Aorta (tissue), 5 donors: ENCODE results near the gene RND1. TPM values are rescaled to one million over a fixed set of nuclear protein-coding genes. Genes with fewer than 3 reads are reported as not detected.
"Not testable (repeated sequence)": the region's sequence is repeated elsewhere in the genome, so short reads cannot be mapped to it uniquely, and the experiment has no call there.

Source experiments
- ATAC-seq: fragments of 200-7000 bp; cut with Tn5 transposase; one replicate; pipeline ENCODE4 v1.9.1; 2022; ENCODE audit warnings: moderate library complexity; ENCODE audit not compliant: low FRiP score
- DNase-seq, 2 donors: peaks; one replicate each; pipeline ENCODE4 v3.0.0-alpha.2; 2020
- H3K27ac ChIP-seq, 2 donors: one replicate each; pipeline ENCODE4 v1.5.1; 2013; ENCODE audit warnings: low read length in 2 of 2, mild to moderate bottlenecking in 2 of 2, moderate library complexity in 2 of 2, control low read depth in 1 of 2, inconsistent platforms in 1 of 2, low read depth in 1 of 2
- H3K27me3 ChIP-seq, 2 donors: one replicate each; pipeline ENCODE4 v1.6.1; 2013; ENCODE audit warnings: control low read depth in 1 of 2, low read length in 1 of 2, mild to moderate bottlenecking in 1 of 2, moderate library complexity in 1 of 2; ENCODE audit not compliant: insufficient read depth in 2 of 2, control insufficient read depth in 1 of 2
- H3K36me3 ChIP-seq, 2 donors: one replicate each; pipeline ENCODE4 v1.6.1; 2013; ENCODE audit warnings: control low read depth in 1 of 2, low read length in 1 of 2, mild to moderate bottlenecking in 1 of 2; ENCODE audit not compliant: insufficient read depth in 2 of 2, control insufficient read depth in 1 of 2
- H3K4me1 ChIP-seq, 2 donors: one replicate each; pipeline ENCODE4 v1.6.1; 2013; ENCODE audit warnings: low read length in 2 of 2, control low read depth in 1 of 2, mild to moderate bottlenecking in 1 of 2, moderate library complexity in 1 of 2; ENCODE audit not compliant: insufficient read depth in 2 of 2, control insufficient read depth in 1 of 2
- H3K4me3 ChIP-seq, 2 donors: one replicate each; pipeline ENCODE4 v1.5.1; 2013; ENCODE audit warnings: low read length in 2 of 2, control low read depth in 1 of 2, mild to moderate bottlenecking in 1 of 2
- H3K9me3 ChIP-seq: one replicate; pipeline ENCODE4 v1.6.1; 2013; ENCODE audit warnings: mild to moderate bottlenecking, low read length; ENCODE audit not compliant: control insufficient read depth
- WGBS, 2 donors: extraction: QIAGEN DNeasy Blood & Tissue Kit; methylation state at CpG; one replicate each; pipeline ENCODE4 v1.1.7; 2013; 5-methylcytosine and 5-hydroxymethylcytosine counted together
- intact Hi-C, 2 donors: fragments of 100-400 bp; cut with DNase I; formaldehyde crosslinking; loops; one replicate each; pipeline versions ENCODE4 v1.14.2 to v1.15.0; 2022
- polyA plus RNA-seq, 2 donors: library from polyadenylated mRNA; stranded (reverse); fragments of 200-250 nt; gene quantifications; one replicate each; pipeline ENCODE4 v1.2.3, GENCODE V29; 2013
- total RNA-seq, 2 donors: library from RNA; stranded (reverse); fragmentation: NEBNext Ultra II Directional; extraction: Animal tissue kit (Norgen Biotek cat#: 25700); gene quantifications; one replicate each; pipeline ENCODE4 v1.2.1, GENCODE V29; 2021
- donor health status: healthy with polysubstance abuse.
- donor health status: Bipolar disorder and iron deficiency.
- donor health status: DM: no; HTN: no; CAD: no.
- donor health status: DM: no; HTN: no; CAD: no.
- donor health status: DM: yes; HTN: yes; CAD: no.

Gene RND1
- total and polyA plus RNA-seq, 4 donors, result 0.56 to 3.7 (median 2.3) TPM

DNA sequence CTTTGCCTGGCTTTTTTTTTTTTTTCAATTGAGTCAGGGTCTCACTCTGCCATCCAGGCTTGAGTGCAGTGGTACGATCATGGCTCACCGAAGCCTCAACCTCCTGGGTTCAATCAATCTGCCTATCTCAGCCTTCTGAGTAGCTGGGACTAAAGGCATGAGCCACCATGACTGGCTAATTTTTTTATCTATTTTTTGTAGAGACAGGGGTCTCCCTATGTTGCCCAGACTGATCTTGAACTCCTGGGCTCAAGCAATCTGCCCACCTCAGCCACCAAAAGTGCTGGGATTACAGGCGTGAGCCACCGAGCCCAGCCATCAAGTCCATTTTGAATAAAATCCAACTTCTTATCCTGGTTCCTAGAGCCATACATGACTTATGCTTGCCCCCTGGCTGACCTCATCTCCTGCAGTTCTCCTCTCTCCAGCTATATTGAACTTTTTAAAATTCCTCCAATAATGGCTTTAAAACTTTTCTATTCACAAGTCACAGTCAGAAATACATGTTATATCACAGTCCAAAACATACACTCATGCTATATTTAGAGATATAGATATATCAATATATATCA, 10.4 kb upstream of the RND1 start:
- no peak overlapping the region for H3K27ac ChIP-seq
- no peak overlapping the region for H3K4me3 ChIP-seq
- H3K4me1 ChIP-seq, result no peaks in the 10 kb centered on the region
- DNase-seq, result no peak
- no peaks in the 10 kb centered on the region for H3K27me3 ChIP-seq
- WGBS, 2 donors, result 49 to 81% methylated on average over 4 of the region's 4 CpGs
- ATAC-seq, result no peak
- no peaks in the 10 kb centered on the region for H3K9me3 ChIP-seq
- H3K36me3 ChIP-seq, result no peaks in the 10 kb centered on the region
- intact Hi-C loops, result no loop called here

DNA sequence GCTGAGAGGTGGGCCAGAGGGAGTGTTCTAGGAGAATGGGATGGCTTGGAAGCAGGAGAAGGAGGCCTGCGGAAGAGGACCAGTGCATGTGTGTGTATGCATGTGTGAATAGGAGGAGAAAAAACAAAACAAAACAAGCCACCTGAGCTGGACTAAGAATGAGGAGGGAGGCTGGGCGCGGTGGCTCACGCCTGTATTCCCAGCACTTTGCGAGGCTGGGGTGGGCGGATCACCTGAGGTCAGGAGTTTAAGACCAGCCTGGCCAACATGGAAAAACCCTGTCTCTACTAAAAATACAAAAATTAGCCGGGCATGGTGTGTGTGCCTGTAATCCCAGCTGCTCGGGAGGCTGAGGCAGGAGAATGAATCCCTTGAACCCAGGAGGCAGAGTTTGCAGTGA, 7.9 kb upstream of the RND1 start:
- H3K4me1 ChIP-seq, intact Hi-C loops, H3K27ac ChIP-seq, H3K4me3 ChIP-seq, DNase-seq, ATAC-seq, H3K36me3 ChIP-seq, H3K9me3 ChIP-seq, H3K27me3 ChIP-seq: not testable (repeated sequence)
- 89 to 93% methylated on average over 8 of the region's 8 CpGs for WGBS, 2 donors

DNA sequence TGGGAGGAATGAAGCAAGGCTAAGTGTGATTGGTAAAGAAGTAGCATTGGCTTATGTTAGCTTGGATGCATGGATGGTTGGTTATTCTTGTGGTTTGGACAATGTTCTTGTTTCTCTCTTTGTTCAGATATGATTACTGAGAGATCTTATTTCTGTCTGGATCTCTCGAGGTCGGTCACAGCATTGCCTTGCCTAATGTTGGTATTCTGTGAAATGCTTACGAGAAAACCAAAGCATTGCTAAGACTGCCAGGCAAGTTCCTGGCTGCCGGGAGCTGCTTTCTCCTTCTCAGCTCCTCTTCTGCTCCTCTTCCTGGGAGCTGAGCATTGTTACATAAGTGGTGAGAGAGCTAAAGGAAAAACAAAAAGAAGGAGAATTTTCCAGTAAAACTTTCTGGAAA, 7.4 kb upstream of the RND1 start:
- WGBS, 2 donors, result 70 to 81% methylated on average over 4 of the region's 4 CpGs
- ATAC-seq (no peak), DNase-seq (no peak)
- Histone ChIP-seq H3K4me3 (no peak overlapping the region), H3K36me3 (no peaks in the 10 kb centered on the region), H3K9me3 (no peaks in the 10 kb centered on the region), H3K27ac (no peak overlapping the region), H3K4me1 (no peaks in the 10 kb centered on the region), H3K27me3 (no peaks in the 10 kb centered on the region)
- intact Hi-C loops, result no loop called here

DNA sequence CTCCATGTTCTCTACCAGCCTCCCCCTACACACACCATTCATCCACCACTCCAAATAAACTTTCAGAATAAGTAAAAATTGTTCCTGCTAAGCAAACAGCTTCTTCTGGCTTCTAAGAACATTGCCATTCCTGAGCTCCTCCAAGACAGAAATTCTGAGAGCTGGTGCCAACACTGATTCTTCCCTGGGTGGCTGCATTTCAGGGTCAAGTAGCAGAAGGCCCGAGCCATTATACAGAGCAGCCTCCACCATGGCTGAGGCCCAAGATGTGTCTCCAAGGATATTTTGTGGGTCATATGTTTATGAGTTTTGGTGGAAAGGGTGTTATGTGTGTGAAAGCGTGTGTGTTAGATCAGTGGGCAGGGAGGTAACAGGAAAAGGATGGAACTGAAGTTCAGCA, 3.5 kb upstream of the RND1 start:
- H3K4me3 ChIP-seq, result no peak overlapping the region
- H3K36me3 ChIP-seq, result no peaks in the 10 kb centered on the region
- no peaks in the 10 kb centered on the region for H3K9me3 ChIP-seq
- ATAC-seq (no peak), DNase-seq (no peak)
- H3K27me3 ChIP-seq, result no peaks in the 10 kb centered on the region
- no peaks in the 10 kb centered on the region for H3K4me1 ChIP-seq
- no peak overlapping the region for H3K27ac ChIP-seq
- 61 to 69% methylated on average over 2 of the region's 2 CpGs for WGBS, 2 donors
- intact Hi-C loops, result no loop called here

DNA sequence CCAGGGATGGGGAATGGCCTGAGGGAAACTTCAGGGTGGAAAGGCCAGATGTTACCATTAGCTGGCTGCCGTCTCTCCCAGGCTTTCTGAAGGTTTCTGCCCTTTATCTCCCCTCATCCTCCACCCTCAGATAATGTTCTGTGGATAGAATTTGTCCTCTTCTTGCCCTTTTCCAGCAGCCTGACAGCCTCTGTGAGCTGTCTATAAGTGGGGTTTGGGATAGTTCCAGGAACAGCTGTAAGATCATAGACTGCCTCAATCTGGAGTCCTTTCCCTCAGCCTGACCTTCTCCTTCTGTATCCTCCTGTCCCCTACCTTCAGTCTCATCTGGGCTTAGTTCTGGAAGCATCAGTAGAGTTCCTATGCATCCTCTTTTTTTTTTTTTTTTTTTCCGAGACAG, 2.8 kb upstream of the RND1 start:
- intact Hi-C loops, result no loop called here
- H3K4me3 ChIP-seq, result no peak overlapping the region
- H3K27me3 ChIP-seq, result no peaks in the 10 kb centered on the region
- 91 to 97% methylated on average over 2 of the region's 2 CpGs for WGBS, 2 donors
- no peak for ATAC-seq
- no peaks in the 10 kb centered on the region for H3K36me3 ChIP-seq
- DNase-seq, result no peak
- no peak overlapping the region for H3K27ac ChIP-seq
- H3K4me1 ChIP-seq, result no peaks in the 10 kb centered on the region
- no peaks in the 10 kb centered on the region for H3K9me3 ChIP-seq

DNA sequence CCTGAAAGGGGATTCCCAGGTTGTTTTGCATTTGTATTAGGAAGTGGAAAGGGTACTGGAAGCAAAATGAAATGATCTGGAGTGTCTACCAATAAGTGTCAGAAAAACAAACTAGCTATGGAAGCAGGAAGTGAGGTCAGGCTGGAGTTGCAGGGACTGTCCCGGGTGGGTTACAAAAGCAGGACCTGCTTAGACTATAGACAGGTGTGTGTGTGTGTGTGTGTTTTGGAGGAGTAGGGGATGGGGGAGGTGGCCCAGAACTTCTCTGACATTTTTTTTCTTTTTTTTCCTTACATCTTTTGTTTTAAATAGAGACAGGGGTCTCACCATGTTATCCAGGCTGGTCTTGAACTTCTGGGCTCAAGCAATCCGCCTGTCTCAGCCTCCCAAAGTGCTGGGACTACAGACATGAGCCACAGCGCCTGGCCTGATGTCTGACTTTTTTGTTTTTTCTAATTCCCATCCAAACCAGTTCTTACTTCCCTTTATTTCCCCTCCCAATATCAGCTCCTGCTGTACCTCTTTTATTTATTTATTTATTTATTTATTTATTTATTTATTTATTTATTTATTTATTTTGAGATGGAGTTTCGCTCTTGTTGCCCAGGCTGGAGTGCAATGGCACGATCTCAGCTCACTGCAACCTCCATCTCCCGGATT, 512 bp upstream of the RND1 start:
- no peak for ATAC-seq
- DNase-seq, result no peak
- Histone ChIP-seq H3K27ac (no peak overlapping the region), H3K4me1 (no peaks in the 10 kb centered on the region), H3K36me3 (no peaks in the 10 kb centered on the region), H3K27me3 (no peaks in the 10 kb centered on the region), H3K4me3 (no peak overlapping the region), H3K9me3 (no peaks in the 10 kb centered on the region)
- WGBS, 2 donors, result 71 to 75% methylated on average over 6 of the region's 6 CpGs
- intact Hi-C loops, result no loop called here

DNA sequence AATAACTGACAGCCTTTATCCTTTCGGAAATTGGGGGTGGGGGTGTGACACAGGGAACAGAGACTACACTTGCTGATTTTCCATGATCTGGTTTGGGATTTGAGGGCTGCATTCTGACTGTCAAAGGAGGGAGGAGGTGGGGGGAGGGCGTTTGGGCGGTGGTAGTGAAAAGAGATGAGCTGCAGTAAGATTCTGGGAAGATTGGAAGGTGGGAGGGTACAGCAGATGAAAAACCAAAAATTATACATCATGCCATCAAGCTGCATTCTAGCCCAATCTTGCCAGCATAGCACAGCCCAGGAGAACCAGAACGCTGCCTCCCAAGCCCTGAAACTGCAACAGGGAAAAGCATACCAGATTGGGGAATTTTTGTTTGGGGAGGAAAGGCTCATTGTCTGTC, 2.4 kb downstream of the RND1 start:
- no peaks in the 10 kb centered on the region for H3K9me3 ChIP-seq
- H3K4me3 ChIP-seq, result no peak overlapping the region
- WGBS, 2 donors, result 69 to 76% methylated on average over 4 of the region's 4 CpGs
- ATAC-seq (no peak), DNase-seq (no peak)
- intact Hi-C loops, result no loop called here
- H3K36me3 ChIP-seq, result no peaks in the 10 kb centered on the region
- H3K27me3 ChIP-seq, result no peaks in the 10 kb centered on the region
- H3K4me1 ChIP-seq, result no peaks in the 10 kb centered on the region
- H3K27ac ChIP-seq, result no peak overlapping the region

DNA sequence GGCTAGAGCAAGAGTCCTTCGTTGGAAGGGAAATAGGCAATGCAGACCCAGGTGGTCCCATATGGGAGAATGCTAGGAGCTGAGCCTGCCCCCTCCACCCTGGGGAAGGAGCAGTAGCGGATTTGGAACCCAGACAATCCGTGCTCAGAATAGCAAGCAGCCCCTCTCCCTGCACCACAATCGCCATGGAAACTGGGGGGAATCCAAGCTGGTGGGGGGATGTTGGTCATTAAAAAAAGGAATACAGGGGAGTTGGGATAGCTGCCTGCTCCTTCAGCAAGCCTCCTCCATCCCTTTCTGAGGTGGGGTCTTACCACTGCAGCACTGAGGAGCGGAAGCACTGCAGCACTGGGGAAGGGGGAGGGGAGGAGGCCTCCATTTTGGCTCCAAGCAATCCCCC, 2.9 kb downstream of the RND1 start:
- H3K27me3 ChIP-seq, result no peaks in the 10 kb centered on the region
- H3K4me3 ChIP-seq, result no peak overlapping the region
- no peak overlapping the region for H3K27ac ChIP-seq
- H3K36me3 ChIP-seq, result no peaks in the 10 kb centered on the region
- no peaks in the 10 kb centered on the region for H3K9me3 ChIP-seq
- ATAC-seq (no peak), DNase-seq (no peak)
- WGBS, 2 donors, result 60 to 65% methylated on average over 5 of the region's 5 CpGs
- intact Hi-C loops, result no loop called here
- no peaks in the 10 kb centered on the region for H3K4me1 ChIP-seq

DNA sequence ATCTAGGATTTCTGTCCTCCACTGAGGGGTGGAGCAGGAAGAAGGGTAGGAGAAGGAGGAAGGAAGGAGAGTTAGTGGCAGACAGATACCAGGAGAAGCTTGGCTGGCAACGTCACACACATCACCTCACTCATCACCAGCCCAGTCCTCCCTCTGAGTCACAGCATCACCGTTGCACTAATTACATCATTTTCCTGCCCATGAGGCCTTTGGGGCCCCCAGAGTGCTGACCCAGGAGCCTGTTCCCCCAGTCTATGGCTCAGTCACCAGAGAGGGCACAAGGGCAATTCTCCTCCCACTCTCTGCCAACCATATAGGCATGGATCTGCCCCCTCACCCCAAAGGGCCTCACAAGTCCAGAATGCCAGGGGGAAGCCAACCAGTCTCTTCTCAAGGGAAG, 4.6 kb downstream of the RND1 start:
- WGBS, 2 donors, result 48 to 74% methylated on average over 2 of the region's 2 CpGs
- H3K4me3 ChIP-seq, result no peak overlapping the region
- H3K36me3 ChIP-seq, result no peaks in the 10 kb centered on the region
- ATAC-seq, result no peak
- H3K27ac ChIP-seq, result no peak overlapping the region
- no peak for DNase-seq
- no peaks in the 10 kb centered on the region for H3K9me3 ChIP-seq
- H3K27me3 ChIP-seq, result no peaks in the 10 kb centered on the region
- H3K4me1 ChIP-seq, result no peaks in the 10 kb centered on the region
- intact Hi-C loops, result no loop called here
